Trophoblast cell (in vitro differentiated cells and primary cell): ENCODE results near the gene SASH3.

ENCODE experiments used
- DNase-seq, 2 donors: peaks; one replicate each; pipeline ENCODE4 v3.0.0-alpha.2; 2016
- H2AFZ ChIP-seq: 2 replicates; pipeline ENCODE4 v1.6.1; 2013; ENCODE audit warnings: low read length, moderate library complexity, mild to moderate bottlenecking; ENCODE audit not compliant: insufficient read depth, poor library complexity
- H2AK5ac ChIP-seq: 2 replicates; pipeline ENCODE4 v1.6.1; 2013; ENCODE audit warnings: mild to moderate bottlenecking, low read length
- H2BK120ac ChIP-seq: 2 replicates; pipeline ENCODE4 v1.6.1; 2013; ENCODE audit warnings: low read length, mild to moderate bottlenecking, moderate library complexity; ENCODE audit not compliant: insufficient read depth, poor library complexity
- H2BK12ac ChIP-seq: 2 replicates; pipeline ENCODE4 v1.6.1; 2013; ENCODE audit warnings: mild to moderate bottlenecking, low read length, moderate library complexity
- H2BK5ac ChIP-seq: 2 replicates; pipeline ENCODE4 v1.6.1; 2013; ENCODE audit warnings: low read length, low read depth, moderate library complexity, mild to moderate bottlenecking; ENCODE audit not compliant: poor library complexity
- H3K14ac ChIP-seq: 2 replicates; pipeline ENCODE4 v1.6.1; 2013; ENCODE audit warnings: mild to moderate bottlenecking, low read length
- H3K18ac ChIP-seq: 2 replicates; pipeline ENCODE4 v1.6.1; 2013; ENCODE audit warnings: mild to moderate bottlenecking, low read length
- H3K23ac ChIP-seq: 2 replicates; pipeline ENCODE4 v1.6.1; 2013; ENCODE audit warnings: low read length
- H3K27ac ChIP-seq: 2 replicates; pipeline ENCODE4 v1.5.1; 2013; ENCODE audit warnings: low read depth, mild to moderate bottlenecking, inconsistent platforms, low read length, moderate library complexity
- H3K27me3 ChIP-seq: 2 replicates; pipeline ENCODE4 v1.6.1; 2013; ENCODE audit warnings: inconsistent platforms, mild to moderate bottlenecking, low read length, moderate library complexity; ENCODE audit not compliant: insufficient read depth
- H3K36me3 ChIP-seq, 2 experiments: 1 replicate in 1 of 2; 2 replicates in 1 of 2; pipeline ENCODE4 v1.6.1; 2013; ENCODE audit warnings: low read length in 2 of 2, mild to moderate bottlenecking in 2 of 2, moderate library complexity in 1 of 2; ENCODE audit not compliant: insufficient read depth in 2 of 2, control insufficient read depth in 1 of 2
- H3K4ac ChIP-seq: 2 replicates; pipeline ENCODE4 v1.6.1; 2013; ENCODE audit warnings: low read depth, mild to moderate bottlenecking, low read length, moderate library complexity
- H3K4me1 ChIP-seq, 2 experiments: 1 replicate in 1 of 2; 2 replicates in 1 of 2; pipeline ENCODE4 v1.6.1; 2013; ENCODE audit warnings: low read length in 2 of 2, mild to moderate bottlenecking in 2 of 2, moderate library complexity in 1 of 2; ENCODE audit not compliant: insufficient read depth in 2 of 2, control insufficient read depth in 1 of 2
- H3K4me2 ChIP-seq: 2 replicates; pipeline ENCODE4 v1.6.1; 2013; ENCODE audit warnings: inconsistent platforms, mild to moderate bottlenecking, low read length, moderate library complexity
- H3K4me3 ChIP-seq: 2 replicates; pipeline ENCODE4 v1.5.1; 2013; ENCODE audit warnings: mild to moderate bottlenecking, low read depth, low read length, inconsistent platforms
- H3K79me1 ChIP-seq: one replicate; pipeline ENCODE4 v1.6.1; 2013; ENCODE audit warnings: low read length
- H3K79me2 ChIP-seq: 2 replicates; pipeline ENCODE4 v1.6.1; 2013; ENCODE audit warnings: low read length, mild to moderate bottlenecking; ENCODE audit not compliant: control insufficient read depth, insufficient read depth, poor library complexity
- H3K9ac ChIP-seq: 2 replicates; pipeline ENCODE4 v1.6.1; 2013; ENCODE audit warnings: mild to moderate bottlenecking, low read length
- H3K9me3 ChIP-seq: 2 replicates; pipeline ENCODE4 v1.6.1; 2013; ENCODE audit warnings: low read depth, mild to moderate bottlenecking, control low read depth, inconsistent platforms, low read length; ENCODE audit not compliant: insufficient read depth
- H4K12ac ChIP-seq: 2 replicates; pipeline ENCODE4 v1.6.1; 2013; ENCODE audit warnings: low read depth, mild to moderate bottlenecking, low read length, moderate library complexity
- H4K8ac ChIP-seq: 2 replicates; pipeline ENCODE4 v1.6.1; 2013; ENCODE audit warnings: low read depth, mild to moderate bottlenecking, low read length, moderate library complexity
- H4K91ac ChIP-seq: one replicate; pipeline ENCODE4 v1.6.1; 2013; ENCODE audit warnings: low read depth, mild to moderate bottlenecking, low read length, moderate library complexity
- WGBS: extraction: QIAGEN DNeasy Blood & Tissue Kit; methylation state at CpG from one replicate; pipeline ENCODE4 v1.1.7; 2013; ENCODE audit warnings: missing lambda C conversion rate; ENCODE audit not compliant: insufficient read length, insufficient coverage; ENCODE audit errors: extremely low coverage; 5-methylcytosine and 5-hydroxymethylcytosine counted together

The SASH3 gene

GRCh38 chrX:129736491-129736890 lies 43.3 kb upstream of the SASH3 start:
- Histone ChIP-seq H3K4me3 (no peak overlapping the region), H2AK5ac (no peak overlapping the region), H4K91ac (no peak overlapping the region), H2BK12ac (no peak overlapping the region), H3K79me2 (no peaks in the 10 kb centered on the region), H3K18ac (no peak overlapping the region), H3K14ac (no peak overlapping the region), H3K4me1 (peaks cover 13% of the 10 kb centered on the region in 2 experiments), H2BK5ac (no peak overlapping the region), H3K4ac (no peak overlapping the region), H3K4me2 (no peak overlapping the region), H4K8ac (no peak overlapping the region), H3K9ac (no peak overlapping the region), H2BK120ac (no peak overlapping the region), H3K23ac (no peak overlapping the region), H3K79me1 (peaks cover 2% of the 10 kb centered on the region), H3K36me3 (no peaks in the 10 kb centered on the region), H2AFZ (no peak overlapping the region), H3K27me3 (no peaks in the 10 kb centered on the region), H3K27ac (no peak overlapping the region), H3K9me3 (no peaks in the 10 kb centered on the region), H4K12ac (no peak overlapping the region)
- DNase-seq: no peak
- no CpG with 5 or more reads among the region's 6 CpGs for WGBS

- H4K91ac ChIP-seq: no peak overlapping the region
- no peak overlapping the region for H2AFZ ChIP-seq
- no CpG with 5 or more reads among the region's 5 CpGs for WGBS
- H2BK120ac ChIP-seq: no peak overlapping the region
- no peaks in the 10 kb centered on the region for H3K36me3 ChIP-seq
- no peak overlapping the region for H2AK5ac ChIP-seq
- H3K9ac ChIP-seq: no peak overlapping the region
- H3K23ac ChIP-seq: no peak overlapping the region
- peak in 1 of 2 donors; percentile 21 for DNase-seq
- H2BK12ac ChIP-seq: no peak overlapping the region
- H2BK5ac ChIP-seq: no peak overlapping the region
- H3K4me1 ChIP-seq: peaks cover 13% of the 10 kb centered on the region in 2 experiments
- no peak overlapping the region for H4K12ac ChIP-seq
- no peak overlapping the region for H3K4me3 ChIP-seq
- H3K79me1 ChIP-seq: peaks cover 2% of the 10 kb centered on the region
- no peak overlapping the region for H3K4me2 ChIP-seq
- no peak overlapping the region for H4K8ac ChIP-seq
- no peak overlapping the region for H3K27ac ChIP-seq
- no peaks in the 10 kb centered on the region for H3K9me3 ChIP-seq
- H3K18ac ChIP-seq: no peak overlapping the region
- no peak overlapping the region for H3K14ac ChIP-seq
- H3K79me2 ChIP-seq: no peaks in the 10 kb centered on the region
- no peak overlapping the region for H3K4ac ChIP-seq
- H3K27me3 ChIP-seq: no peaks in the 10 kb centered on the region
Observed at GRCh38 chrX:129737916-129738315, 41.8 kb upstream of the SASH3 start.

DNA sequence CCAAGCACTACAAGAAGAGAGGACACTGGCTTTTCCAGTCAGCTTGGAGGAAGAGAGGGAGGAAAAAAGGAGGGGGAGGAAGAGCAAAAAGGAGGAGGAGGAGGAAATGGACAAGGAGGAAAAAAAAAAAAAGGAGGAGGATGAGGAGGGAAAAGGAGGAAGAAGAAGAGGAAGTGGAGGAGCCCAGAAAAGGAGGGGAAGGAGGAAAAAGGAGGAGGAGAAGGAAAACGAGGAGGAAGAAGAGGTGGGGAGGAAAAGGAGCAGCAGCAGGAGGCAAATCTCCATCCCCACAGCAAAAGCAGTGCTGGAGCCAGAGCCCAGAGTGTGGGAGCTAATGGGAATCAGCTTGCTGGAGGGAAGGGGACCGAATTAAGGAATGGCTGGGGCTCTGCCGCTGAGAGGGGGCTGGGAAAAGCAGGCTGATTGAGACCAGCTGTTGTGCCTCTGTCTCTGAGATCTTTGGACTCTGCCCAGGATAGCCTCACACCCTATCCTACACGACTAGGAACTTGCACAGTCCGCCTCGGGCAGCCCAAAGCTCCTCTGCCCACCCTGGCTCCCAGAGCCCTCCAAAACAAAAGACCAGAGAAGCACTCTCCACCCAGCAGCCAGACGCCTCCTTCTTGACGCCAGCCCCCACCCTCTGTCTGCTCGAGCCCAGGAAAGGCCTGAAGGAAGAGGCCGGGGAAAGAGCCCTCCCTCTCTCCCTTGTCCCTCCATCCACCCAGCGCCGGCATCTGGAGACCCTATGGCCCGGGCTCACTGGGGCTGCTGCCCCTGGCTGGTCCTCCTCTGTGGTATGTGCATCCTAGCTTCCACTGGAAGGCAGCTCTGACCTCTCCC lies 41.1 kb upstream of the SASH3 start, which contains the start of gene XPNPEP2:
Gene XPNPEP2, plus strand, starts transcription at position 514 of the 843 bp plus-strand sequence. Its CDS starts 235 bp downstream, at position 749.
- DNase-seq: no peak
- H3K36me3 ChIP-seq: no peaks in the 10 kb centered on the region
- no peak within 1 kb of the TSS for H3K4me3 ChIP-seq
- H3K18ac ChIP-seq: no peak within 1 kb of the TSS
- H4K91ac ChIP-seq: peak within 1 kb of the TSS; percentile 57
- H3K27me3 ChIP-seq: no peaks in the 10 kb centered on the region
- no peaks in the 10 kb centered on the region for H3K79me2 ChIP-seq
- peak within 1 kb of the TSS; percentile 48 for H2BK120ac ChIP-seq
- no peak within 1 kb of the TSS for H3K4ac ChIP-seq
- peak within 1 kb of the TSS; percentile 62 for H2AK5ac ChIP-seq
- peak within 1 kb of the TSS; percentile 26 for H2BK5ac ChIP-seq
- H2AFZ ChIP-seq: peak within 1 kb of the TSS; percentile 18
- H3K14ac ChIP-seq: peak within 1 kb of the TSS; percentile 19
- peaks cover 2% of the 10 kb centered on the region for H3K79me1 ChIP-seq
- no peak within 1 kb of the TSS for H3K9ac ChIP-seq
- H3K4me2 ChIP-seq: peak within 1 kb of the TSS; percentile 52
- H2BK12ac ChIP-seq: peak within 1 kb of the TSS; percentile 85
- WGBS: no CpG with 5 or more reads among the region's 13 CpGs
- peak within 1 kb of the TSS; percentile 12 for H4K12ac ChIP-seq
- H3K4me1 ChIP-seq: peaks cover 13% of the 10 kb centered on the region in 2 experiments
- H3K23ac ChIP-seq: no peak within 1 kb of the TSS
- no peaks in the 10 kb centered on the region for H3K9me3 ChIP-seq
- peak within 1 kb of the TSS; percentile 81 for H4K8ac ChIP-seq
- peak within 1 kb of the TSS; percentile 17 for H3K27ac ChIP-seq

GRCh38 chrX:129739578-129739977 lies 40.2 kb upstream of the SASH3 start:
- WGBS: no CpG with 5 or more reads among the region's 4 CpGs
- H3K9ac ChIP-seq: no peak overlapping the region
- no peak overlapping the region for H4K91ac ChIP-seq
- peaks cover 13% of the 10 kb centered on the region in 2 experiments for H3K4me1 ChIP-seq
- no peaks in the 10 kb centered on the region for H3K27me3 ChIP-seq
- H3K18ac ChIP-seq: no peak overlapping the region
- H2AK5ac ChIP-seq: peak overlapping the region; percentile 62
- H2AFZ ChIP-seq: no peak overlapping the region
- no peak overlapping the region for H3K4me3 ChIP-seq
- peak; percentile 29 to 60 for DNase-seq
- H3K27ac ChIP-seq: peak overlapping the region; percentile 17
- H3K4ac ChIP-seq: no peak overlapping the region
- no peak overlapping the region for H3K23ac ChIP-seq
- no peak overlapping the region for H2BK120ac ChIP-seq
- H4K12ac ChIP-seq: no peak overlapping the region
- peak overlapping the region; percentile 71 for H2BK12ac ChIP-seq
- no peaks in the 10 kb centered on the region for H3K36me3 ChIP-seq
- no peaks in the 10 kb centered on the region for H3K79me2 ChIP-seq
- H3K14ac ChIP-seq: no peak overlapping the region
- H3K79me1 ChIP-seq: peaks cover 2% of the 10 kb centered on the region
- H2BK5ac ChIP-seq: no peak overlapping the region
- H3K4me2 ChIP-seq: peak overlapping the region; percentile 52
- no peak overlapping the region for H4K8ac ChIP-seq
- no peaks in the 10 kb centered on the region for H3K9me3 ChIP-seq
